Medulla oblongata (tissue), 1 donor: ENCODE measurements around the gene HHATL.

Experiments used
- DNase-seq: peaks from one replicate; pipeline ENCODE4 v3.0.0-alpha.2; 2015; ENCODE audit errors: extremely low spot score

HHATL gene

DNA sequence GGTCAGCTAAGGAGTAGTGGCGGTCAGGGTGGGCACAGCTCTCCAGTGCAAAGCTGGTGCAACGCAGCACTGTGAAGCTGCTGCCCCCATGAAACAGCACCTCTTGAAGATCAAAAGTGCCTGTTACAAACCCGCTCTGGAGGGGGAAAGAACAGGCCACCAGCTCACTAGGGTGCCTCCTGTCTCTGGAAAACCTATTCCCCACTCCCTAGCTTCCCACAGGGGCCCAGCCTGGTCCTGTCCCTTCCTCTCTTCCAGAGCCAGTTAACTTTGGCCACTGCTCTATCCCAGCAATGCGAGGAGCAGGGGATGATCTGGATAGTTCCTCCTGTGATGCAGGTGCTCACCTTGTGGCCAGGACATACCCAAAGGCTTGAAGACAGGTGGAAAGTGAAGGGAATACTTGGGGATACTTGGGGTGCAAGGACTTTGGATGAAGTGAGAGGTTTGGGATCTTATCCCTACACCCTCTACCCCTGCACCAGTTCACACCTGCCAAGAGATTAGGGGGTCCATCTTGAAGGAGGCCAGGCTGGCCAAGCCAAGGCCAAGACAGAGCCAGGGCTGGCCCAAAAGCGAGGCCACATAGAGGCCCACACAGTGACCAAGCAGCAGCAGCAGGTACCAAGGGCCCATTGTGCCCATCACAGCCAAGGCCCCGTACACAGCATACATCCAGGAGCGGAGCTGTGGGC lies 4.2 kb downstream of the HHATL start:
- no peak for DNase-seq

DNA sequence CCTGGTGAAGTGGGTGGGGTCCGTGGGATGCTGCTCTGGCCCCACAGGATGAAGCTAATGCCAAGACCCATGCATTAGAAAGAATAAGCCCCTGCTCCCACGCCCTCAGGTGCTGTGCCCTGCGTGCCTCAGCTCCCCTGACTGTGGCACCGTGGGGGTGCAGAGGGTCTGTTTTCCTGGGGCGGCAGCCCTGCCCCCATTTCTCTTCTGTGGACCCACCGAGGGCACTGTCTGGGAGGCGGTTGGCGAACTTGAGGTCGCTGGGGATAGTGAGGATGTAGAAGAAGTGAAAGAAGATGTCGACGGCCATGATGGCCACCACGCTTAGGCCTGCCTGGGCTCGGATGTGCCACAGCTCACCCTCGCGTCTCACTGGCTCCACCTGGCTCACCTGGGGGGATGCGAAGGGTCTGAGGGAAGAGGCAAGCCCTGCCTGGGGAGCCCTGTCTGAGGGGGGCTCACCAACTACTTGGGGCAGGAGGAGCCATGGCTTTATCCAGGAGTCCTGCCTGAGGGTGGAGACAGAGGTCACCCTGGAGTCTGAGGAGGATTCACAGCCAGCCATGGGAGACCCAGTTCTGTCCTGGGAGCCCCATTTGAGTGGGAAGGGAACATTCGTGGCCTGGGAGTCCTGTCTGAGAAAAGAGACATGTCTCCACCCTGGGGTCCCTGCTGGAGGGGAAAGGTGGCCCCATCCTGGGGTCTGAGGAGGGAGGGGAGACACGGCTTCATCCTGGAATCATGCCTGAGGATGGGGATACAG lies 5.1 kb downstream of the HHATL start:
- no peak for DNase-seq

DNA sequence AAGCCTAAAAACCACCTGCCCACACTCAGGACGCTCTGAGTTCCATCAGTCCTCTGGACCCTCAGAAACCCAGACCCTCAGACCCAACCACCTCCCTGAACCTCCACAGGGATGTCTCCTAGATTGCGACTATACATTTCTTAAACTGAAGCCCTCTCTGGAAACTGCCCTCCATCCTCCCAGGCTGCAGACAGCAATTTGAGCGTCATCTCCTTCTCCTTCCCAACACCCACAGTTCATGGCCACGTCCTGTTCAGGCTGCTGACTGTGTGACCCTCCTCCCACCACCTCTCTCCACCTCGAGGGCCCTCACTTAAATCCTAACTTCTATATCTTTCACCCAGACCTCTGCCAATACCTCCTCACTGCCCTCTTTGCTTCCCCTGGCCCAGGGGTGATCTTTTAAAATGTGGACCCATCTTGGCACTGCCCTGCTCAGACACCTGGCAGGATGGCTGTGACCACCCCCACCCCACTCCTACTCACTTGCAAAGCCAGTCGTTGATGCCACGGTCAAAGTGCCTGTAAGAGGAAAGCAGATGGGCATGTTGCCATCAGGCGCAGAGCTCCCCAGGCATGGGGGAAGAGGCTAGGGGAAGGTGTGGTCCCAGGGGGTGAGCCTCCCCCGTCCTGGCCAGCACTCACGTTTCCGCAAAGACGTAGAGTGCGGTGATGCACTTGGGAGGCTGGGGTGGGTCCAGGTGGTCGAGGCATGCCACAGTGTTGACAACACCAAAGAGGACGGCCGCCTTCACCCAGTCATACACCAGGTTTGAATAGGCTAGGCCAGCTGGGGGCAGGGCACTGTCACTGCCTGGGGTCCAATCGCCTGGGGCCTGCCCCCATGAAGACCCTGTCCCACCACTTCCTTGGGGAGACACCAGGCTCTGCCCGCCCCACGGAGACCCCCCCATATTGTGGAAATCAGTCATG lies 6.0 kb downstream of the HHATL start:
- DNase-seq, result no peak

DNA sequence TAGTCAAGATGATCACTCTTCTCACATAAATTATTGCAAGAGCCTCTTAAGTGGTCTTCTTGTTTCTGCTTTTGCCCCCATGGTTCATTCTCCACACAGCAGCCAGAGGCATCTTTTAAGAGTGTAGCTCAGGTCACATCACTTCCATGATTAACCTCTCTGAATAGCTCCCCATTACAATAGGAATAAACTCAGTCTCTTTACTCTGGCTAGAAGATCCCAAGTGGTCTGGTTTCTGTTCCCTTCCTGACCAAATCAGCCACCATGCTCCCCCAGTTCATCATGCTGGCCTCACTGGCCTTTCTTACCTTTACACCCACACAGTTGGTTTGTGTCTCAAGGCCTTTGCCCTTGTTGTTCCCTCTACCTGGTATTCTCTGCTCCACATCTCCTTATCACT lies 8.2 kb downstream of the HHATL start:
- DNase-seq, result no peak

DNA sequence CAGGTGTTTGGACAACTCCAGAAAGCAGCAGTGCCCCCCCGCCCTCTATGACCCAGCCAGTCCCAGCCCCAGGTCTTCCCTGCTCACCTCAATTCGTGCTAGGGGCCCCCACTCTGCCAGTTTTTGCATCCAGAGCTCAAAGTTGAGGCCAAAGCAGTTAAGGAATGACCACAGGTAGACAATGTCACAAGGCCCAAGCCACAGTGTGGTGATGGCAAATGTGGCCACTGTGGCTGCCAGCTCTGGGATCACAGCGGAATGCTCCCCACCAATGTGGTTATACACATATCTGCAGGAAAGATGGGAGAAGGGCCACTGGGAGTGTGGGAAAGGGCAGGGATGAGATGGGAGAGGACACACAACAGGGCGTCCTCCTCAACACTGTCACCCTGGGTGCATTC lies 9.1 kb downstream of the HHATL start:
- DNase-seq, result no peak

DNA sequence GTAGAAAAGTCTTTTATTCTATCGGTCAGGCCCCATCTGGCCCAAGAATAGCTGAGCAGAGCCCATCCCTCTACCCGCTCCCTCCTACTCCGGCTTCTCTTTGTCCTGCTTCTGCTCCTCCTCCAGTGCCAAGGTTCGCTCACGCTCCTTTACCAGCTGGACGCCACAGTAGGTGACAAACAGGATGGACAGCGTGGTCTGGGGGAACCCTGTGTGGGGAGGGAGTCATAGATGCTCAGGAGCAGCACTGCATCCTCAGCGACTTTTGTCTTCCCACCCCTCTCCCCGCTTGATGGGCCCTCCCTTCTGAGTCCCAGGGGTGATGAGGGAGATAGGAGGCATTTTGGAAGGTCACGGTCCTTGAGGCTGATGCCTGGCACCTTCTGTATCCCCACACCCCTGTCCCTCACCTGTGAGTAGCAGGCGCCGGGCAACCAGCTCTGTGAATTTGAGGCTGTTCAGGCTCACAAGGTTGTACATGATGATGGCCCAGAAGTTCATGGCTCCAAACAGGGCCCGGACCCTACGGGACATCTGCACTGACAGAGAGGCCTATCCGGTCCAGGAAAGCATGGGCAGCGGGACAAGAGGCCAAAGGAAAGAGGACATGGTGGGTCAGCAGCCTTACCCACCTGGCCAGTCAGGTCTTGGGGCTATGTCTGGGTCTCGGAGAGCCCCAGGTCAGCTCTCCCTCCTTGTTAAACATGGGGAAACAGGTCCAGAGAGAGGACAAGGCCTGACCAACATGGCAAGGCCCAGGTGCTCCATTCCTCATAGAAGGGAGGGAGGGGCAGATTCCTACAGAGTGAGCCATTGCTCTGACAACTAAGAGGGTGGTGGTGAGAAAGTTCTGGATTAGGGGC lies 9.7 kb downstream of the HHATL start:
- no peak for DNase-seq

DNA sequence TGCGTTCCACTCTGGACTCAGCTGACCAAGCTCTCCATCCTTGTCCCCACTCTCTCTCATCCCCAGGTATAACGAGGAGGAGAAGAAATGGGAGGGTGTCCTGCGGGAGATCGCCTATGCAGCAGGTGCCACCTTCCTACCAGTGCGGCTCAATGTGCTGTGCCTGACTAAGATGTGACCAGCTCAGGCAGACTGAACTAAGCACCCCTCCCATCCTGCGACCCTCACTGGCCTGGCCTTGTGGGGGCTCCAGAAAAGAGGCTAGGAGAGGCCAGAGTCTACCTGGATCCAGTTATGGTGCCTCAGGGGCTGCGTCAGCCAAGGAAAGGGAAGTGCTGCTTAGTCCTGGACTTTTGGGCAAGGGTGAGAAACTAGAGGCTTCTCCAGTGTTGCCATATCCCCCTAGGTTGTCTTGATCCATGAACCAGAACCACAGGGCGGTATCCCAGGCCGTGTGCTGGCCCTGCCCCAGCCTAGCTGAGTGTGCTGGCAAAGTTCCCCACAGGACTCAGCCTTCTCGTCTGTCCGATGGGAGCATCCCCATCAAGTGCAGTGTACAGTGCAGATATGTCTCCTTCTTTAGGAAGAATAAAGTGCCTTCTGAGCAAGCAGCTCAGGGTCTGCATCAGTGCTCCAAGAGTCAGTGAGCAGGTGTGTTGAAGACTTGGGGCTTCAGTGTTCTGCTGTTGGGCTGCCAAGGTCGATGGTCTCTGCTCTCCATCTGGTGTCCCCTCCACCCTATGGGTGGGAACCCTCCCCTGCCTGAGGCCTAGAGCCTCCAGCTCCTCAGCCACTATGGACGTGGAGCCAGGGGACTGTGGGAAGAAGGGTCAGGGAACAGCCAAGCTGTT lies 10.6 kb downstream of the HHATL start:
- DNase-seq, result no peak

DNA sequence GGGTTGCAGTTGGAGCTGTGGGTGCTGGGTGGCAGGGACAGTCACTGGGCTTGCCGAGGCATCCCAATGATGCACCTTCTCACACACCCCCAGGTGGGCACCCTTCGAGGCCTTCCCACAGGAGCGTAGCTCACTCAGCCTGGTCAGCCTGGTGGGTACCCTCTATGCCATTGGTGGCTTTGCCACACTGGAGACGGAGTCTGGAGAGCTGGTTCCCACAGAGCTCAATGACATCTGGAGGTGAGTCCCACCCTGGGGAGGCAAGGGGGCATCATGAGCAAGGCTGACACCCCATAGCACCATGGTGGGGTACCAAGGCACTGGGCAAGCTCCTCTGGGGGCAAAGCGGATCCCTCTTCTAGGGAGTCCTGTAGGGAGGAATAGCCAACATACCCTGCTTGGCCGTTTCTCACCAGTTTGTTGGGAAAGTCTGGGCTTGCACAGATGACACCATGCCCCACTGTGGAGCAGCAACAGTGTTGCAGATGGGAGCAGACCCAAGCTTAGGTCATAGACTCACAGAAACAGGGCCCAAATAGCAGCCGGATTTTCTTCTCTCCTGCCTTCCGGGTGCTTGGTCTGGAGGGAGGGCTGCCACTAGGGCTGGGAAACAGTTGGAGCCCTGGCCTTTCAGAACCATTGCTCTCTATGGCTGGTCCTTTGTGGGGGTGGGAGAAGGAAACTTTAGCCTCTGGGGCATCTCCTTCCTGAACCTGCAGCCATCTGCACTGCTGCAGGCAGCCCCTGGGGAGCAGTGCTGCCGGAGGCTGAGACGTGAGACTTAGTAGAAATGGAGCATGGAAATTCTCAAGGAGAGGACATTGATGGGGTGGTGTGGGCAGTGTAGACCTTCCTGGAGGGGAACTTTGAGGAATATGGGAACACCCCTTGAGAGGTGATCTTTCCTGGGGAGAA lies 11.6 kb downstream of the HHATL start:
- DNase-seq, result no peak

DNA sequence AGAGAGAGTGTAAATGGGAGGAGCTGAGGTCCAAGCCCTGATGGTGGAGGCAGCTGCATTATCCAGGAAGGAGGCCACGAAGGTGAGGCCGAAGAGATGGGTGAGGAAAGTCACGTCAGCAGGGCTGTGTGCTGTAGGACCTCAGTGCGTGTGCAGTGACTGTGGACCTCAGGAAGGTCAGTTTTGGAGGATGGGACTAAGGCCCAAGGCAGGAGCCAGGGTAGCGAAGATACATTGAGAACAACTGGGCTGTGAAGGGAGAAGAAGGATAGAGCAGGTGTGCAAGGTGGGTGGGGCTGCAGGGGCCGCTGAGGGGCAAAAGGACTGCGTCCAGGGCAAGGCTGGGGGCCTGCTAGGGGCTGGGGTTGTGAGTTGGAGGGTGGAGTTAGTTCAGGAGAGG lies 12.4 kb downstream of the HHATL start:
- no peak for DNase-seq

DNA sequence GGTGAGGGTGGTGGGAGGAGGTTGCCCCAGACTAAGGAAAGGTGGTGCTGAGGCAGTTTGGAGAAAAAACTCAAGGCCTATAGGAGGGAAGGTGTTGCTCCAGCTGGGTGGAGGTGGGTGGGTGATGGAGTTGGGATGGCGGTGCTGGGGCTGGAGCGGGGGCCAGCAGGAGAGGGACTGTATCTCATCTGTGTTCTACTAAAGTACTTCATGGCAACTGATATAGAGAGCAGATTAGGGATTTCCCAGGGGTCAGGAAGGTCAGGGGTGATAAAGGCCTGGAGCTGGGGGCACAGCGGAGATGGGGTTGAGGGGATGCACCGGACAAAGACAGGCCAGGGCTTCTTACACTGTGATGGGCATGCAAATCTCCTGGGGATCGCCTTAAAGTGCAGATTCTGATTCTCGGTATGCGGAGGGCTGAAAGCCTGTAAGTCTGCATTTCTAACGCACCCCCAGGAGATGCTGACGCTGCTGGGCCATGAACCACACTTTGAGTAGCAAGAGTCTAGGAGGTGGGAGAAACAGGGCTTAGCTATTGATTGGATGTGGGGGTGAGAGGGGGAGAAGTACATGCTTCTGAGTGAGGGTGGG lies 13.1 kb downstream of the HHATL start:
- DNase-seq, result no peak

DNA sequence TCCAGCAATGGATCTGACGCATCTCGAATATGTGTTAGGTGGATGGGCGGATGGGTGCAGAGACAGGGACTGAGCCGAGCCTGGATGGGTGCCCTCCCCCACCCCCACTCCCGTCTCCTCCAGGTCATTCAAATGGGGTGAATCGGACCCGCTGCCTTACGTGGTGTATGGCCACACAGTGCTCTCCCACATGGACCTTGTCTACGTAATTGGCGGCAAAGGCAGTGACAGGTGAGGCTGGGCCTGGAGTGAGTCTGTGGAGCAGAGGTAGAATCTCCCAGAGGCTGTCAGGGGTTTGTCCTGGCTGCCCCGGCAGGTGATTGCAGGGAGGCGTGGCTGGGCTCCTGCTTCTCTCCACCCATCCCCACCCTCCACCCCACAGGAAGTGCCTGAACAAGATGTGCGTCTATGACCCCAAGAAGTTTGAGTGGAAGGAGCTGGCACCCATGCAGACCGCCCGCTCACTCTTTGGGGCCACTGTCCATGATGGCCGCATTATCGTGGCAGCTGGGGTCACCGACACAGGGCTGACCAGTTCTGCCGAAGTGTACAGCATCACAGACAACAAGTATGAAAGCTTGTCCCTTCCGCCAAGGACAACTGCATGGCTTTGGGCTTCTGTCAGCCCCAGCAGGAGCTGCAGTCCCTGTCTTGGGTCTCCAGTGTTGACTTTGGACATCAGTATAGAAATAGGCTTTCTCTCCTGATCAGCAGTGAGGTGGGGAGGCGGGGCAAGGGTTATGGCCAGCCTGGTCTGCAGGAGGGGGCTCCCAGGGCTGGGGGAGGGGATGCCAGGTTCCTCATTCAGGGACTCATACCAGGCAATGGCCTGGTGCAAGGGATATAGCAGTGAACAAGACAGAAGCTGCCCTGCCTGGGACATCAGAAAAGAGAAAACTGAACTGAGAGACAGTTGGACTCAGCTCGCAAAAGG lies 13.8 kb downstream of the HHATL start:
- no peak for DNase-seq

DNA sequence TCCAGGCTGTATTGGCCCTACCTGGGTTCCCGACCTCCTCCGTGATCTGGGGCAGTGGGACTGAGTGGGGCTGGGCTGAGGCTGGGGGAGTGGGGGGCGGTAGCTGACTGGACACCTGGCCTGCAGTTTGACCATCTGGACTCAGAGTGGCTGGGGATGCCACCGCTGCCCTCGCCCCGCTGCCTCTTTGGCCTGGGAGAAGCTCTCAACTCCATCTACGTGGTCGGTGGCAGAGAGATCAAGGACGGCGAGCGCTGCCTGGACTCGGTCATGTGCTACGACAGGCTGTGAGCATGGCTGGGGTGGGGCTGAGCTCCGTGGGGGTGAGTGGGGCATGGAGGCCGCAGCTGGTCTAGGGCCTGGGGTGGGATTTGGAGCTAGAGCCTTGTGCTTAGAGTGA lies 14.6 kb downstream of the HHATL start:
- no peak for DNase-seq

DNA sequence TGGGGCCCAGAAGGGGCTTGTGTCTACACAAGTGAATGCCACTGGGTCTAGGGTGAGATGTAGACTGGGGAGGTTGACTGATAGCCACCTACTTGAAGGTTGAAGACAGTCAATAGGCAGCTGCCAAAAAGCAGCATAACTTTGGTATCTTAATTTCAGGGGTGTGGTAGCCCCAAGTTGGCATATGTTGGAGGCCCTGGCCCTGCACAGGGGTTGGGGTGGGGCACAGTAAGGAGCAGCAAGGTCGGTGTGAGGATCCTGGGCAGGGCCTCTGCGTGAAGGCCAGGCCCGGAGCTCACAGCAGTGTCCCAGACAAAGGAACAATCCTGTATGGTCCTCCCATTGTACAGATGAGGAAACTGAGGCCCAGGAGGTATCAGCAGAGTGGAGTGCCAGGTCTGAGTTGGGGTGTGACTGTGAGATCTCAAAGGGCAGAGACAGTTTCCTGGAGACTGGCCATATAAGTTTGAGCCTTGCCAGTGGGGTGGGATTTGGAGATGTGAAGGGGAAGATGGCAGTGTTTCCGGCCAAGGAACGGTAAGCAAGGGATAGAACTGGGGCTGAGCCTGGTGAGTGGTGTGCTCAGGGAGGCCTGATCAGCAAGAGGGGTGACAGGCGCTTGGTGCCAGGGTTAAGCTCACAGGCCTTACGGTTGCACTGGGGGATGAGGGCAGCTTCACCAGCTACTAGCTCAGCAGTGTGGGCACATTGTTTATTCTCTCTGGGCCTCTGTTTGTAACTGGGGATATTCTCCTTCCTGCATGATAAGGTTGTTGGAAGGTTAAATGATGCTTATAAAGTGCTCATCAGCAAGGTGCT lies 15.6 kb downstream of the HHATL start:
- DNase-seq, result no peak

DNA sequence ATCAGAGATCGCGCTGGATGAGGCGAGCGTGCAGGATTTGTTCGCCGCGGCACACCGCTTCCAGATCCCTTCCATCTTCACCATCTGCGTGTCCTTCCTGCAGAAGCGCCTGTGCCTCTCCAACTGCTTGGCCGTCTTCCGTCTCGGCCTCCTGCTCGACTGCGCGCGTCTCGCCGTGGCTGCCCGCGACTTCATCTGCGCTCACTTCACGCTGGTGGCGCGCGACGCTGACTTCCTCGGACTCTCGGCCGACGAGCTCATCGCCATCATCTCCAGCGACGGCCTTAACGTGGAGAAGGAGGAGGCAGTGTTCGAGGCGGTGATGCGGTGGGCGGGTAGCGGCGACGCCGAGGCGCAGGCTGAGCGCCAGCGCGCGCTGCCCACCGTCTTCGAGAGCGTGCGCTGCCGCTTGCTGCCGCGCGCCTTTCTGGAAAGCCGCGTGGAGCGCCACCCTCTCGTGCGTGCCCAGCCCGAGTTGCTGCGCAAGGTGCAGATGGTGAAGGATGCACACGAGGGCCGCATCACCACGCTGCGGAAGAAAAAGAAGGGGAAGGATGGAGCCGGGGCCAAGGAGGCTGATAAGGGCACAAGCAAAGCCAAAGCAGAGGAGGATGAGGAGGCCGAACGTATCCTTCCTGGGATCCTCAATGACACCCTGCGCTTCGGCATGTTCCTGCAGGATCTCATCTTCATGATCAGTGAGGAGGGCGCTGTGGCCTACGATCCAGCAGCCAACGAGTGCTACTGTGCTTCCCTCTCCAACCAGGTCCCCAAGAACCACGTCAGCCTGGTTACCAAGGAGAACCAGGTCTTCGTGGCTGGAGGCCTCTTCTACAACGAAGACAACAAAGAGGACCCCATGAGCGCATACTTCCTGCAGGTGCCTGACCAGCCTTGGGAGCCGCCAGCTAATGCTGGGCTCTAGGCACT lies 16.4 kb downstream of the HHATL start:
- no peak for DNase-seq

DNA sequence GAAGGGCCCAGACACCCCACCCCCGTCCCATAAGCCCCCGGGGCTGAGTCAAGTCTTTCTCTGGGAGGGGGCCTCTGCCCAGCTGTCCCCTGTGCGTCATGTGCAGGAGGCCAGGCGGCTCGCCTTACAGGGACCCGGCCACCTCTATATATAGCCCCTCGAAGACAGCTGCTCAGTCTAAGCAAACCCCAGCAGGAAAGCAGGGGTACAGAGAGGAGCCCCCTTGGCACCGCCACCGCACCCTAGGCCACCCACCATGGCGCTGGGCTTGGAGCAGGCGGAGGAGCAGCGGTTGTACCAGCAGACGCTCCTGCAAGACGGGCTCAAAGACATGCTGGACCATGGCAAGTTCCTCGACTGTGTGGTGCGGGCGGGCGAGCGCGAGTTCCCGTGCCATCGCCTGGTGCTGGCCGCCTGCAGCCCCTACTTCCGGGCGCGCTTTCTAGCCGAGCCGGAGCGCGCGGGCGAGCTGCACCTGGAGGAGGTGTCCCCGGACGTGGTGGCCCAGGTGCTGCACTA lies 17.2 kb downstream of the HHATL start, which contains the start of gene KLHL40:
TSS of gene KLHL40 (plus strand) at position 175 of the 519 bp plus-strand sequence. CDS start at position 257, 82 bp downstream.
- no peak for DNase-seq
